ENCODE data around the gene ZNF112. TPM values are rescaled to one million over a fixed set of nuclear protein-coding genes. Genes with fewer than 3 reads are reported as not detected.

The ZNF112 gene
- polyA plus RNA-seq, 1 of the 3 experiments (the other 2 are of a cell fraction) = 2.5 TPM

GRCh38 chr19:44332145-44332544 is 24.3 kb downstream of the ZNF112 start:
- H3K27ac ChIP-seq (ENCODE audit: low read depth in 2 of 2, low read length in 1 of 2) = no peak overlapping the region
- no peak overlapping the region for H3K4me3 ChIP-seq (ENCODE audit: low read depth in 2 of 2, low read length in 1 of 2)
- peaks cover 19% of the 10 kb centered on the region for H3K9me3 ChIP-seq
- no peaks in the 10 kb centered on the region for H3K9me2 ChIP-seq
- WGBS (ENCODE audit: low lambda C conversion rate) = 100% methylated on average over 1 of the region's 1 CpG
- H3F3A ChIP-seq (replicated peaks; ENCODE audit: insufficient read depth) = no peaks in the 10 kb centered on the region
- no peak overlapping the region for H3K9ac ChIP-seq
- no peaks in the 10 kb centered on the region for H4K20me1 ChIP-seq (ENCODE audit: insufficient read depth)
- no peak overlapping the region for H2AFZ ChIP-seq (ENCODE audit: low read depth)
- ChIA-PET POLR2A (no interaction called here), CTCF (no interaction called here)
- H3K27me3 ChIP-seq (ENCODE audit: insufficient read depth) = no peaks in the 10 kb centered on the region
- no peaks in the 10 kb centered on the region for H3K4me1 ChIP-seq (ENCODE audit: control insufficient read depth in 1 of 2, insufficient read depth in 2 of 2, low read depth in 1 of 2, low read length in 1 of 2)
- no peak for DNase-seq
- TF ChIP-seq TAF1 (IDR thresholded peaks at IDR 0.05; ENCODE audit: borderline replicate concordance, low read depth, low read length) = no peak
- no peak for TF ChIP-seq SIN3A (IDR thresholded peaks at IDR 0.05; ENCODE audit: borderline replicate concordance, low read depth, low read length)
- no peak for TF ChIP-seq MXI1 (IDR thresholded peaks at IDR 0.05; ENCODE audit: low read depth, low read length)
- no peak for TF ChIP-seq FOSL2 (IDR thresholded peaks at IDR 0.05; ENCODE audit: borderline replicate concordance, low read depth)
- TF ChIP-seq CTCF (IDR thresholded peaks at IDR 0.05) = no peak
- TF ChIP-seq PBX3 (IDR thresholded peaks at IDR 0.05) = no peak
- no peak for TF ChIP-seq USF2 (IDR thresholded peaks at IDR 0.05; ENCODE audit: borderline replicate concordance, low read depth, low read length)
- TF ChIP-seq GABPA (IDR thresholded peaks at IDR 0.05; ENCODE audit: low read depth) = no peak
- TF ChIP-seq YY1 (IDR thresholded peaks at IDR 0.05; ENCODE audit: low read depth) = no peak
- no peak for TF ChIP-seq ELF1 (IDR thresholded peaks at IDR 0.05)
- TF ChIP-seq ZBTB33 (IDR thresholded peaks at IDR 0.05; ENCODE audit: borderline replicate concordance, low read depth) = no peak
- TF ChIP-seq GATA2 (CRISPR knock-in tag; IDR thresholded peaks at IDR 0.05) = no peak
- TF ChIP-seq EP300 (IDR thresholded peaks at IDR 0.05; ENCODE audit: borderline replicate concordance in 1 of 2, low read depth in 1 of 2, low read length in 1 of 2) = no peak
- TF ChIP-seq RCOR1 (IDR thresholded peaks at IDR 0.05; ENCODE audit: low read length) = no peak
- TF ChIP-seq MEF2A (IDR thresholded peaks at IDR 0.05; ENCODE audit: borderline replicate concordance, low read depth) = no peak
- no peak for TF ChIP-seq NRF1 (IDR thresholded peaks at IDR 0.05; ENCODE audit: low read depth, low read length)
- no peak for TF ChIP-seq CHD2 (IDR thresholded peaks at IDR 0.05; ENCODE audit: low read length, partially characterized antibody)
- no peak for TF ChIP-seq TCF12 (IDR thresholded peaks at IDR 0.05)
- H3K36me3 ChIP-seq (replicated peaks in 1 of 2; ENCODE audit: control insufficient read depth in 1 of 2, insufficient read depth in 2 of 2, low read length in 1 of 2) = peaks cover 87 to 92% of the 10 kb centered on the region in 2 experiments
- H3K79me2 ChIP-seq (ENCODE audit: insufficient read depth) = no peaks in the 10 kb centered on the region
- no peak overlapping the region for H3K4me2 ChIP-seq

Data from SK-N-SH (cell line).